D721Med (cell line): ENCODE results near the gene MAPK8IP3.

Experiments
- DNase-seq: peaks from one replicate; pipeline ENCODE4 v3.0.0; 2011; ENCODE audit warnings: low spot score; ENCODE audit not compliant: insufficient read length
- FAIRE-seq: peaks from 2 replicates; lab custom pipeline; 2011; peaks lifted over from hg19 to GRCh38; lab: Jason Lieb, UNC
- CTCF ChIP-seq: IDR thresholded peaks from 2 replicates; pipeline ENCODE4 v1.5.1; 2012; ENCODE audit warnings: mild to moderate bottlenecking, control low read depth; ENCODE audit not compliant: insufficient read depth; ENCODE audit errors: missing control alignments

MAPK8IP3 gene

GRCh38 chr16:1673424-1674151, 32.4 kb upstream of the MAPK8IP3 start:
- no peak for TF ChIP-seq CTCF
- DNase-seq (no peak), FAIRE-seq (no peak)

GRCh38 chr16:1674306-1674705, 31.7 kb upstream of the MAPK8IP3 start:
- FAIRE-seq (no peak), DNase-seq (no peak)
- TF ChIP-seq CTCF = no peak

- no peak for TF ChIP-seq CTCF
- FAIRE-seq = no peak
- DNase-seq = no peak
Observed at GRCh38 chr16:1674751-1675664, 31.0 kb upstream of the MAPK8IP3 start.

- DNase-seq (no peak), FAIRE-seq (no peak)
- no peak for TF ChIP-seq CTCF
Observed at GRCh38 chr16:1676661-1677060, 29.3 kb upstream of the MAPK8IP3 start.

GRCh38 chr16:1677339-1677738, 28.7 kb upstream of the MAPK8IP3 start:
- no peak for TF ChIP-seq CTCF
- DNase-seq (no peak), FAIRE-seq (no peak)

GRCh38 chr16:1677942-1678499, 28.0 kb upstream of the MAPK8IP3 start, which contains the start of gene JPT2:
Gene JPT2, plus strand, starts transcription at chr16:1678279. Its CDS starts 34 bp downstream, at chr16:1678313.
- no peak for TF ChIP-seq CTCF
- DNase-seq (peak; percentile 96), FAIRE-seq (no peak)
